ENCODE data around the gene BLCAP. TPM values are rescaled to one million over a fixed set of nuclear protein-coding genes. Genes with fewer than 3 reads are reported as not detected.

BLCAP gene
- total and polyA plus RNA-seq, 2 experiments from 2014 or later, result 65.8 to 71.9 TPM

- no peak overlapping the region for H2AFZ ChIP-seq
- no peaks in the 10 kb centered on the region for H4K20me1 ChIP-seq (ENCODE audit: insufficient read depth, poor library complexity, severe bottlenecking)
- no peak for DNase-seq (ENCODE audit: low spot score)
- H3K9me2 ChIP-seq (replicated peaks; ENCODE audit: insufficient read depth), result no peaks in the 10 kb centered on the region
- H3K4me1 ChIP-seq (ENCODE audit: insufficient read depth), result no peaks in the 10 kb centered on the region
- no peak for TF ChIP-seq EZH2phosphoT487 (IDR thresholded peaks at IDR 0.05; ENCODE audit: low read depth, severe bottlenecking, unreplicated experiment)
- TF ChIP-seq, protein P1, sequence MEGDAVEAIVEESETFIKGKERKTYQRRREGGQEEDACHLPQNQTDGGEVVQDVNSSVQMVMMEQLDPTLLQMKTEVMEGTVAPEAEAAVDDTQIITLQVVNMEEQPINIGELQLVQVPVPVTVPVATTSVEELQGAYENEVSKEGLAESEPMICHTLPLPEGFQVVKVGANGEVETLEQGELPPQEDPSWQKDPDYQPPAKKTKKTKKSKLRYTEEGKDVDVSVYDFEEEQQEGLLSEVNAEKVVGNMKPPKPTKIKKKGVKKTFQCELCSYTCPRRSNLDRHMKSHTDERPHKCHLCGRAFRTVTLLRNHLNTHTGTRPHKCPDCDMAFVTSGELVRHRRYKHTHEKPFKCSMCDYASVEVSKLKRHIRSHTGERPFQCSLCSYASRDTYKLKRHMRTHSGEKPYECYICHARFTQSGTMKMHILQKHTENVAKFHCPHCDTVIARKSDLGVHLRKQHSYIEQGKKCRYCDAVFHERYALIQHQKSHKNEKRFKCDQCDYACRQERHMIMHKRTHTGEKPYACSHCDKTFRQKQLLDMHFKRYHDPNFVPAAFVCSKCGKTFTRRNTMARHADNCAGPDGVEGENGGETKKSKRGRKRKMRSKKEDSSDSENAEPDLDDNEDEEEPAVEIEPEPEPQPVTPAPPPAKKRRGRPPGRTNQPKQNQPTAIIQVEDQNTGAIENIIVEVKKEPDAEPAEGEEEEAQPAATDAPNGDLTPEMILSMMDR (IDR thresholded peaks at IDR 0.05; ENCODE audit: poor library complexity), result no peak
- TF ChIP-seq EZH2 (IDR thresholded peaks at IDR 0.05; ENCODE audit: borderline replicate concordance), result no peak
- H3K4me2 ChIP-seq, result no peak overlapping the region
- no peak overlapping the region for H3K4me3 ChIP-seq
- WGBS (ENCODE audit: low lambda C conversion rate, missing lambda C conversion rate), result 91% methylated on average over 7 of the region's 7 CpGs
- no peaks in the 10 kb centered on the region for H3K27me3 ChIP-seq
- no peaks in the 10 kb centered on the region for H3K9me3 ChIP-seq (ENCODE audit: low read depth)
- no peaks in the 10 kb centered on the region for H3K79me2 ChIP-seq
- no peak overlapping the region for H3K27ac ChIP-seq
- H3K36me3 ChIP-seq (replicated peaks; ENCODE audit: insufficient read depth, low read depth), result no peaks in the 10 kb centered on the region
These were observed 58.1 kb downstream of the BLCAP start for GRCh38 chr20:37469531-37469930.

DNA sequence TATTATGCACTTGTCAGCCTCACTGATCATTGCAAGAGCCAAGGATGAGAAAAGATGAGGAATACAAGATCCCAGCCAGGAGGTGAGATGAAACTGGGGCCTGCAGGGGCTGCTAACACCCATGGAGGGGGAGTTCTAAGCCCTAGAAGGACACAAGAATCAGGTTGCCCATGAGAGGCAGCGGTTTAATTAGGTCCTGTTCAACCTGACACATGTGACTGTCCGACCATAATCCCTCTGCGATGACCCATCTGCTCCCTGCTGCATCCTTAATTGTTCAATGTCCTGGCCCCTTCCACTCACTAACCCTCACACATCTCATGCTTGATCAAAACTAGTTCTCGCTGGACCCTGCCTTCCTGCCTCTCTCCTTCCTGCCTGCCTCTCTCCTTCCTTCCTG, 58.8 kb downstream of the BLCAP start:
- Histone ChIP-seq H3K27me3 (no peaks in the 10 kb centered on the region), H3K4me2 (no peak overlapping the region), H3K4me1 (ENCODE audit: insufficient read depth) (no peaks in the 10 kb centered on the region), H3K79me2 (no peaks in the 10 kb centered on the region), H4K20me1 (ENCODE audit: insufficient read depth, poor library complexity, severe bottlenecking) (no peaks in the 10 kb centered on the region), H2AFZ (no peak overlapping the region), H3K9me2 (replicated peaks; ENCODE audit: insufficient read depth) (no peaks in the 10 kb centered on the region), H3K9me3 (ENCODE audit: low read depth) (no peaks in the 10 kb centered on the region), H3K4me3 (no peak overlapping the region), H3K27ac (no peak overlapping the region), H3K36me3 (replicated peaks; ENCODE audit: insufficient read depth, low read depth) (no peaks in the 10 kb centered on the region)
- TF ChIP-seq, protein P1 (IDR thresholded peaks at IDR 0.05; ENCODE audit: poor library complexity), result no peak
- TF ChIP-seq EZH2phosphoT487 (IDR thresholded peaks at IDR 0.05; ENCODE audit: low read depth, severe bottlenecking, unreplicated experiment), result no peak
- TF ChIP-seq EZH2 (IDR thresholded peaks at IDR 0.05; ENCODE audit: borderline replicate concordance), result no peak
- WGBS (ENCODE audit: low lambda C conversion rate, missing lambda C conversion rate), result 85% methylated on average over 4 of the region's 4 CpGs
- DNase-seq (ENCODE audit: low spot score), result no peak

Other genes with a start within 250 kb of the BLCAP start
- gene MANBAL, start 238.2 kb downstream of the BLCAP start, total RNA-seq, result 35.4 and 43.8 TPM in 2 replicates
- 84.1 and 93.9 TPM in 2 replicates for gene MANBAL, start 238.2 kb downstream of the BLCAP start, polyA plus RNA-seq
- gene SRC, start 181.7 kb downstream of the BLCAP start, total RNA-seq, result 45.5 and 69.8 TPM in 2 replicates
- 55.1 and 56.4 TPM in 2 replicates for gene SRC, start 181.7 kb downstream of the BLCAP start, polyA plus RNA-seq
- not detected in 2 replicates for gene NNAT, start 6.6 kb downstream of the BLCAP start, total RNA-seq
- gene NNAT, start 6.6 kb downstream of the BLCAP start, polyA plus RNA-seq, result 0.43 and 1.1 TPM in 2 replicates
- 25.7 and 27.6 TPM in 2 replicates for gene CTNNBL1, start 166.2 kb upstream of the BLCAP start, total RNA-seq
- 48.0 and 55.0 TPM in 2 replicates for gene CTNNBL1, start 166.2 kb upstream of the BLCAP start, polyA plus RNA-seq

All from hepatocyte (in vitro differentiated cells).